Cardiac muscle cell (in vitro differentiated cells and primary cell): ENCODE measurements around the gene CTSS. TPM values are rescaled to one million over a fixed set of nuclear protein-coding genes. Genes with fewer than 3 reads are reported as not detected.

Source experiments
- DNase-seq, 2 donors: peaks; one replicate each; pipeline versions ENCODE4 v3.0.0 to v3.0.0-alpha.2; 2010 to 2017; ENCODE audit warnings: low read depth in 1 of 2, low spot score in 1 of 2
- H3K27ac ChIP-seq: fragments of 200-600 bp; sonication (generic); 2 replicates; pipeline ENCODE4 v1.5.1; 2016
- H3K27me3 ChIP-seq: fragments of 200-600 bp; sonication (generic); 2 replicates; pipeline ENCODE4 v1.6.0; 2016; ENCODE audit warnings: control low read depth
- H3K36me3 ChIP-seq: fragments of 200-600 bp; sonication (generic); 2 replicates; pipeline ENCODE4 v1.5.1; 2016; ENCODE audit warnings: control low read depth
- H3K4me1 ChIP-seq: fragments of 200-600 bp; sonication (generic); 2 replicates; pipeline ENCODE4 v1.8.1; 2017; ENCODE audit warnings: low read depth, mild to moderate bottlenecking, mixed run types
- H3K4me3 ChIP-seq: fragments of 200-600 bp; sonication (generic); 2 replicates; pipeline ENCODE4 v1.5.1; 2016; ENCODE audit warnings: mild to moderate bottlenecking
- H3K9me3 ChIP-seq: fragments of 200-600 bp; sonication (generic); 2 replicates; pipeline ENCODE4 v1.5.1; 2017; ENCODE audit warnings: low read depth, mild to moderate bottlenecking, control low read depth
- CTCF ChIP-seq: IDR thresholded peaks from 2 replicates; pipeline ENCODE4 v1.5.1; 2012; ENCODE audit warnings: low read depth, mild to moderate bottlenecking, low read length
- polyA plus RNA-seq: library from polyadenylated mRNA; unstranded; fragments of >200 nt; fragmentation: Nextera tagmentation; extraction: Ambion mirVana; gene quantifications from 2 replicates; pipeline ENCODE4 v1.2.1, GENCODE V29; 2016
- total RNA-seq: library from RNA; depleted of rRNA; stranded (reverse); fragments of >200 nt; gene quantifications from 2 replicates; pipeline ENCODE4 v1.2.3, GENCODE V29; 2016

Gene CTSS
- total and polyA plus RNA-seq, 2 experiments from 2014 or later, result 0.03 TPM; not detected in 1

- H3K9me3 ChIP-seq, result no peaks in the 10 kb centered on the region
- no peak for DNase-seq
- no peaks in the 10 kb centered on the region for H3K4me1 ChIP-seq
- H3K27me3 ChIP-seq, result no peaks in the 10 kb centered on the region
- peaks cover 12% of the 10 kb centered on the region for H3K36me3 ChIP-seq
- no peak overlapping the region for H3K27ac ChIP-seq
- no peak for TF ChIP-seq CTCF
- H3K4me3 ChIP-seq, result no peak overlapping the region
Measured at GRCh38 chr1:150683914-150684313, 81.7 kb downstream of the CTSS start.

Other genes with a start within 250 kb of the CTSS start
- 28.8 and 44.2 TPM in 2 replicates for gene ADAMTSL4, start 216.4 kb downstream of the CTSS start, total RNA-seq
- 51.9 and 65.5 TPM in 2 replicates for gene ADAMTSL4, start 216.4 kb downstream of the CTSS start, polyA plus RNA-seq
- gene MCL1, start 186.2 kb downstream of the CTSS start, total RNA-seq, result 96.5 and 101 TPM in 2 replicates
- gene MCL1, start 186.2 kb downstream of the CTSS start, polyA plus RNA-seq, result 61.2 and 65.2 TPM in 2 replicates
- 65.9 and 158 TPM in 2 replicates for gene ENSA, start 136.2 kb downstream of the CTSS start, total RNA-seq
- 62.2 and 82.2 TPM in 2 replicates for gene ENSA, start 136.2 kb downstream of the CTSS start, polyA plus RNA-seq
- gene GOLPH3L, start 68.6 kb downstream of the CTSS start, total RNA-seq, result 6.6 and 11.8 TPM in 2 replicates
- 17.4 and 22.3 TPM in 2 replicates for gene GOLPH3L, start 68.6 kb downstream of the CTSS start, polyA plus RNA-seq
- gene HORMAD1, start 44.9 kb downstream of the CTSS start, total RNA-seq, result not detected in 2 replicates
- gene HORMAD1, start 44.9 kb downstream of the CTSS start, polyA plus RNA-seq, result not detected in 2 replicates
- gene CTSK, start 42.5 kb upstream of the CTSS start, total RNA-seq, result 1.7 and 2.0 TPM in 2 replicates
- gene CTSK, start 42.5 kb upstream of the CTSS start, polyA plus RNA-seq, result 2.2 and 3.8 TPM in 2 replicates
- 46.8 and 87.3 TPM in 2 replicates for gene ARNT, start 110.8 kb upstream of the CTSS start, total RNA-seq
- 29.4 and 44.0 TPM in 2 replicates for gene ARNT, start 110.8 kb upstream of the CTSS start, polyA plus RNA-seq
- not detected in 2 replicates for gene CTXND2, start 121.4 kb upstream of the CTSS start, total RNA-seq
- not detected in 2 replicates for gene CTXND2, start 121.4 kb upstream of the CTSS start, polyA plus RNA-seq
- gene SETDB1, start 160.6 kb upstream of the CTSS start, total RNA-seq, result 37.8 and 69.9 TPM in 2 replicates
- gene SETDB1, start 160.6 kb upstream of the CTSS start, polyA plus RNA-seq, result 20.1 and 23.7 TPM in 2 replicates
- gene CERS2, start 209.1 kb upstream of the CTSS start, total RNA-seq, result 64.7 and 65.0 TPM in 2 replicates
- gene CERS2, start 209.1 kb upstream of the CTSS start, polyA plus RNA-seq, result 119 and 124 TPM in 2 replicates
- gene ANXA9, start 216.5 kb upstream of the CTSS start, total RNA-seq, result 0.21 and 1.7 TPM in 2 replicates
- gene ANXA9, start 216.5 kb upstream of the CTSS start, polyA plus RNA-seq, result 1.4 and 2.0 TPM in 2 replicates
- gene MINDY1, start 241.1 kb upstream of the CTSS start, total RNA-seq, result 29.3 and 35.6 TPM in 2 replicates
- 11.5 and 18.9 TPM in 2 replicates for gene MINDY1, start 241.1 kb upstream of the CTSS start, polyA plus RNA-seq
- gene PRUNE1, start 242.7 kb upstream of the CTSS start, total RNA-seq, result 44.1 and 51.6 TPM in 2 replicates
- 52.2 and 67.3 TPM in 2 replicates for gene PRUNE1, start 242.7 kb upstream of the CTSS start, polyA plus RNA-seq